KBM-7 (cell line): ENCODE data around the gene CPPED1.
"Not testable (repeated sequence)": the region's sequence is repeated elsewhere in the genome, so short reads cannot be mapped to it uniquely, and the experiment has no call there.

Experiments
- DNase-seq: peaks from one replicate; pipeline ENCODE4 v3.0.0-alpha.2; 2015
- in situ Hi-C: fragments of 300-500 bp; cut with MboI; formaldehyde crosslinking; loops from 2 replicates; pipeline ENCODE4 v1.14.3; 2020; ENCODE audit warnings: low sequenced_read_pairs, low pct_unique_long_range_greater_than_20kb, mixed read lengths

CPPED1 gene

GRCh38 chr16:12803203-12804093, at the start of gene CPPED1:
Gene CPPED1 (minus strand): TSS chr16:12803887. CDS start chr16:12803776, 111 bp downstream.
- in situ Hi-C loops: loop anchor here (25.0 kb wide), 1 partner anchor 341 kb away; no protein-coding TSS in a partner anchor
- DNase-seq: peak; percentile 92

- in situ Hi-C loops: no loop called here
- DNase-seq: no peak
Observed at GRCh38 chr16:12850186-12850585, 46.5 kb upstream of the CPPED1 start.

GRCh38 chr16:12846592-12846991, 42.9 kb upstream of the CPPED1 start:
- DNase-seq: no peak
- in situ Hi-C loops: no loop called here

- no peak for DNase-seq
- in situ Hi-C loops: no loop called here
Observed at GRCh38 chr16:12845282-12845681, 41.6 kb upstream of the CPPED1 start.

- DNase-seq: no peak
- in situ Hi-C loops: no loop called here
Observed at GRCh38 chr16:12837756-12838155, 34.1 kb upstream of the CPPED1 start.

GRCh38 chr16:12837291-12837690, 33.6 kb upstream of the CPPED1 start:
- in situ Hi-C loops: no loop called here

GRCh38 chr16:12833926-12834325, 30.2 kb upstream of the CPPED1 start:
- DNase-seq: no peak
- in situ Hi-C loops: no loop called here

More at GRCh38 chr16:12837291-12837690, 33.6 kb upstream of the CPPED1 start:
- peak; percentile 40 for DNase-seq

- DNase-seq: no peak
- in situ Hi-C loops: no loop called here
Observed at GRCh38 chr16:12829096-12829888, 25.6 kb upstream of the CPPED1 start.

GRCh38 chr16:12828206-12828605, 24.5 kb upstream of the CPPED1 start:
- in situ Hi-C loops: no loop called here

GRCh38 chr16:12826559-12826958, 22.9 kb upstream of the CPPED1 start:
- no peak for DNase-seq
- in situ Hi-C loops: no loop called here

More at GRCh38 chr16:12828206-12828605, 24.5 kb upstream of the CPPED1 start:
- DNase-seq: no peak

GRCh38 chr16:12819126-12820117, 15.7 kb upstream of the CPPED1 start:
- peak; percentile 82 for DNase-seq
- in situ Hi-C loops: loop anchor here (25.0 kb wide), 1 partner anchor 357 kb away; no protein-coding TSS in a partner anchor

- DNase-seq: no peak
- in situ Hi-C loops: loop anchor here (25.0 kb wide), 1 partner anchor 356 kb away; no protein-coding TSS in a partner anchor
Observed at GRCh38 chr16:12818326-12818725, 14.6 kb upstream of the CPPED1 start.

GRCh38 chr16:12816791-12817214, 13.1 kb upstream of the CPPED1 start:
- in situ Hi-C loops: loop anchor here (25.0 kb wide), 1 partner anchor 355 kb away; no protein-coding TSS in a partner anchor
- peak; percentile 65 for DNase-seq

GRCh38 chr16:12815361-12815760, 11.7 kb upstream of the CPPED1 start:
- in situ Hi-C loops: loop anchor here (25.0 kb wide), 1 partner anchor 353 kb away; no protein-coding TSS in a partner anchor
- DNase-seq: no peak

GRCh38 chr16:12813734-12814133, 10.0 kb upstream of the CPPED1 start:
- DNase-seq: not testable (repeated sequence)
- in situ Hi-C loops: loop anchor here (25.0 kb wide), 1 partner anchor 351 kb away; no protein-coding TSS in a partner anchor

GRCh38 chr16:12813321-12813720, 9.6 kb upstream of the CPPED1 start:
- in situ Hi-C loops: loop anchor here (25.0 kb wide), 1 partner anchor 351 kb away; no protein-coding TSS in a partner anchor
- DNase-seq: not testable (repeated sequence)

GRCh38 chr16:12811441-12812383, 8.0 kb upstream of the CPPED1 start:
- in situ Hi-C loops: loop anchor here (25.0 kb wide), 1 partner anchor 349 kb away; no protein-coding TSS in a partner anchor
- no peak for DNase-seq
